A673 (cell line): Measurements from ENCODE around the gene FAIM2. TPM values are rescaled to one million over a fixed set of nuclear protein-coding genes. Genes with fewer than 3 reads are reported as not detected.

Experiments used
- Bru-seq: library from RNA; stranded (reverse); fragments of 400-500 nt; gene quantifications from one replicate; lab custom pipeline; 2021; lab: Mats Ljungman, UMichigan
- BruChase-seq, 2 experiments: library from RNA; stranded (reverse); fragments of 400-500 nt; gene quantifications; one replicate each; lab custom pipeline; 2021; lab: Mats Ljungman, UMichigan
- BruUV-seq: library from RNA; stranded (reverse); fragments of 400-500 nt; replicated peaks from 2 replicates; lab custom pipeline; 2021; lab: Mats Ljungman, UMichigan
- CTCF ChIA-PET: fragments of 300-600 bp; sonication (Branson Sonifier 250); formaldehyde crosslinking; loops from one replicate; lab custom pipeline; 2022; ENCODE audit warnings: antibody characterized with exemption; lab: Charles Lee
- POLR2A ChIA-PET: fragments of 300-600 bp; sonication (Branson Sonifier 250); formaldehyde crosslinking; loops from one replicate; lab custom pipeline; 2022; ENCODE audit warnings: antibody characterized with exemption; ENCODE audit not compliant: low non-redundant PET; lab: Charles Lee
- DNase-seq: peaks from one replicate; pipeline ENCODE4 v3.0.0-alpha.2; 2015; ENCODE audit warnings: low spot score
- H3K27ac ChIP-seq: fragments of 200-600 bp; sonication (generic); 2 replicates; pipeline ENCODE4 v1.5.1; 2016; ENCODE audit warnings: mixed run types, low read depth, mild to moderate bottlenecking, mixed read lengths, antibody characterized with exemption, low read length; ENCODE audit not compliant: poor library complexity, severe bottlenecking
- H3K27me3 ChIP-seq: fragments of 200-600 bp; sonication (generic); replicated peaks from 2 replicates; pipeline ENCODE4 v1.6.1; 2017; ENCODE audit warnings: mixed run types, low read depth, mild to moderate bottlenecking, mixed read lengths, antibody characterized with exemption, low read length; ENCODE audit not compliant: insufficient read depth, poor library complexity
- H3K36me3 ChIP-seq: fragments of 200-600 bp; sonication (generic); 2 replicates; pipeline ENCODE4 v1.6.1; 2016; ENCODE audit warnings: mixed run types, mild to moderate bottlenecking, mixed read lengths, antibody characterized with exemption, low read length; ENCODE audit not compliant: insufficient read depth, poor library complexity, severe bottlenecking
- H3K4me1 ChIP-seq: fragments of 200-600 bp; sonication (generic); 2 replicates; pipeline ENCODE4 v1.6.1; 2017; ENCODE audit warnings: mixed run types, mild to moderate bottlenecking, mixed read lengths, antibody characterized with exemption, low read length; ENCODE audit not compliant: insufficient read depth, poor library complexity, severe bottlenecking
- H3K4me3 ChIP-seq: fragments of 200-600 bp; sonication (generic); 2 replicates; pipeline ENCODE4 v1.5.1; 2016; ENCODE audit warnings: low read depth, mixed run types, mild to moderate bottlenecking, mixed read lengths, low read length; ENCODE audit not compliant: poor library complexity, severe bottlenecking
- H3K9me3 ChIP-seq: fragments of 200-600 bp; sonication (generic); 2 replicates; pipeline ENCODE4 v1.6.1; 2016; ENCODE audit warnings: mixed run types, low read depth, mild to moderate bottlenecking, mixed read lengths, antibody characterized with exemption, low read length; ENCODE audit not compliant: poor library complexity, severe bottlenecking
- EZH2 ChIP-seq: fragments of 200-600 bp; sonication (generic); IDR thresholded peaks from 2 replicates; pipeline ENCODE4 v1.6.1; 2017; ENCODE audit warnings: borderline replicate concordance, low read depth, mild to moderate bottlenecking, mixed read lengths, antibody characterized with exemption, low read length; ENCODE audit not compliant: poor library complexity, severe bottlenecking
- intact Hi-C: fragments of 100-400 bp; cut with micrococcal nuclease; formaldehyde crosslinking; loops from one replicate; pipeline ENCODE4 v1.10.0; 2022; ENCODE audit not compliant: unreplicated experiment
- long read RNA-seq: library from polyadenylated mRNA; stranded (forward); transcript quantifications from one replicate; pipeline ENCODE4 v2.0.0, GENCODE V29; 2022
- total RNA-seq: library from RNA; stranded (reverse); gene quantifications from 2 replicates; pipeline ENCODE4 v1.2.3, GENCODE V29; 2021
- TF ChIP-seq, protein P1 (sequence below): fragments of 300-800, 200-600 bp; sonication (generic); conservative IDR thresholded peaks from 2 replicates; pipeline ENCODE4 v1.5.1; 2017; ENCODE audit warnings: low read depth, mild to moderate bottlenecking, antibody characterized with exemption, low read length, moderate library complexity, mixed read lengths

FAIM2 gene
- 0.11 TPM in 1 of 2 replicates, not detected in the other for total RNA-seq
- Bru-seq, nascent RNA = not detected
- percentile 2 among the genes with signal in this experiment for BruChase-seq, experiment 1, labeled RNA remaining after a 2-hour chase
- not detected for BruChase-seq, experiment 2, labeled RNA remaining after a 6-hour chase
- long read RNA-seq = 0 reads

DNA sequence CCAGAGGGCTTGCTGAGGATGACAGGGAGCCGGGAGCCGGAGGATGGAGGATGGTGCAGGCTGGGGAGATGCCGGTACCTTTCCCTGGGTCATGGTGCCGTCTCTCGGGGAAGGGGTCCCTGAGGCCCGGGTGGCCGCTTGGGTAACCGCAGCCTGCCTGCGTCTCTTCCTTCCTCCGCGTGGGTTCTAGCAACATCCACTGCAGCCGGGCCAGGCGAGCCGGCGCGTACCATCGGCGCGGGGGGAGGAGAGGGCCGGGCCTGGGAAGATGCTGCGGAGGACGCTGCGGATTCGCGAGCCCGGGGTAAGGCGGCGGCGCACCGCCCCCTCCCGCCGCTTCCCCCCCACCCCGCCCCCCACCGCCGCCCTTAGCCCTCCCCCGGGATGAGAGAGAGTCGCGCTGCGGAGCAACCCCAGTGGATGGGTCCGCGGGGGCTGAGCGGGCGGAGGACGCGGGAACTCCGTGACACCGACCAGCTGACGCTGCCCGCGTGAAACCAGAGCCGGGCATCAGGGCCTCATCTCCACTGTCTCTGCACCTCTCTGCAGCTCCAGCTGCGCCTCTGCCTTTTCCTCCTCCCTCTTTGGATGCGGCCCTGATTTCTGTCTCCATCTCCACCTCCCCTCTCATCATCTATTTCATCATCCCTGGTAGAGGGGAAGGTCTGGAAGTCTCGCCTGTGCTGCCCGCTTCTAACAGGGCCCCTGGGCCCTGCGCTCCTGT lies at the start of gene FAIM2:
TSS of gene FAIM2 (minus strand) at position 201 of the 724 bp plus-strand sequence. CDS start at position 93, 108 bp downstream.
- no peak within 1 kb of the TSS for H3K27ac ChIP-seq
- CTCF ChIA-PET = no interaction called here
- intact Hi-C loops = no loop called here
- H3K36me3 ChIP-seq = no peaks in the 10 kb centered on the region
- no peaks in the 10 kb centered on the region for H3K27me3 ChIP-seq
- no peaks in the 10 kb centered on the region for H3K9me3 ChIP-seq
- H3K4me3 ChIP-seq = peak within 1 kb of the TSS; percentile 23
- POLR2A ChIA-PET = no interaction called here
- BruUV-seq = no TSS peak
- no peaks in the 10 kb centered on the region for H3K4me1 ChIP-seq
- TF ChIP-seq, protein P1, sequence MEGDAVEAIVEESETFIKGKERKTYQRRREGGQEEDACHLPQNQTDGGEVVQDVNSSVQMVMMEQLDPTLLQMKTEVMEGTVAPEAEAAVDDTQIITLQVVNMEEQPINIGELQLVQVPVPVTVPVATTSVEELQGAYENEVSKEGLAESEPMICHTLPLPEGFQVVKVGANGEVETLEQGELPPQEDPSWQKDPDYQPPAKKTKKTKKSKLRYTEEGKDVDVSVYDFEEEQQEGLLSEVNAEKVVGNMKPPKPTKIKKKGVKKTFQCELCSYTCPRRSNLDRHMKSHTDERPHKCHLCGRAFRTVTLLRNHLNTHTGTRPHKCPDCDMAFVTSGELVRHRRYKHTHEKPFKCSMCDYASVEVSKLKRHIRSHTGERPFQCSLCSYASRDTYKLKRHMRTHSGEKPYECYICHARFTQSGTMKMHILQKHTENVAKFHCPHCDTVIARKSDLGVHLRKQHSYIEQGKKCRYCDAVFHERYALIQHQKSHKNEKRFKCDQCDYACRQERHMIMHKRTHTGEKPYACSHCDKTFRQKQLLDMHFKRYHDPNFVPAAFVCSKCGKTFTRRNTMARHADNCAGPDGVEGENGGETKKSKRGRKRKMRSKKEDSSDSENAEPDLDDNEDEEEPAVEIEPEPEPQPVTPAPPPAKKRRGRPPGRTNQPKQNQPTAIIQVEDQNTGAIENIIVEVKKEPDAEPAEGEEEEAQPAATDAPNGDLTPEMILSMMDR = no peak
- no peak for TF ChIP-seq EZH2
- DNase-seq = peak; percentile 40

DNA sequence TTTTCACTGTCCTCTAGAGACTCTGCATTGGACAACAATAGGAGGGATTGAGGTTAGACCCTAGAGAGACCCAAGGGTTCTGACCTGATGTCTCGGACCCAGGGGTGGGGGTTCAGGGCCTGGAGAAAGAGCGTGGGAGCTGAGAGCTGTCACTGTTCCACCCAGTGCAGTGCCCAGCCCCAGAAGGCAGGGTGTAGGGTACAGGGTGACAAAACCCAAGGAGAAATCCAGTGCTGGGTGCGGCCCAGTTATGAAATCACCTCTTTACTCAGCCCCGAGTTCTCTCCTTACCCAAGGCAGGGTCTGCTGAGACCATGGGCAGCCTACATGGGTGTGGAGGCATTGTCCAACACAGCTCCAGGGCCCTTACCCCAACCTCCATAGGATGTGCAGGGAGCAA lies 49.5 kb upstream of the FAIM2 start:
- TF ChIP-seq, protein P1 = no peak
- TF ChIP-seq EZH2 = no peak
- H3K27ac ChIP-seq = no peak overlapping the region
- peaks cover 17% of the 10 kb centered on the region for H3K27me3 ChIP-seq
- H3K4me1 ChIP-seq = no peaks in the 10 kb centered on the region
- no peaks in the 10 kb centered on the region for H3K9me3 ChIP-seq
- BruUV-seq = no TSS peak
- POLR2A ChIA-PET = no interaction called here
- CTCF ChIA-PET = interaction anchor here (1.4 kb wide), 1 partner anchor 8 kb away, joined by 5 read pairs; no protein-coding TSS in a partner anchor
- H3K36me3 ChIP-seq = no peaks in the 10 kb centered on the region
- intact Hi-C loops = no loop called here
- no peak for DNase-seq
- H3K4me3 ChIP-seq = no peak overlapping the region

GRCh38 chr12:49952391-49953055 lies 48.8 kb upstream of the FAIM2 start:
- Histone ChIP-seq H3K4me3 (no peak overlapping the region), H3K27me3 (peaks cover 11% of the 10 kb centered on the region), H3K4me1 (no peaks in the 10 kb centered on the region), H3K36me3 (no peaks in the 10 kb centered on the region), H3K27ac (no peak overlapping the region), H3K9me3 (no peaks in the 10 kb centered on the region)
- no peak for DNase-seq
- intact Hi-C loops = no loop called here
- no TSS peak for BruUV-seq
- ChIA-PET CTCF (no interaction called here), POLR2A (no interaction called here)
- TF ChIP-seq, protein P1 = no peak
- TF ChIP-seq EZH2 = no peak
